ENCODE data around the gene EME2.

- TF ChIP-seq, protein P1, sequence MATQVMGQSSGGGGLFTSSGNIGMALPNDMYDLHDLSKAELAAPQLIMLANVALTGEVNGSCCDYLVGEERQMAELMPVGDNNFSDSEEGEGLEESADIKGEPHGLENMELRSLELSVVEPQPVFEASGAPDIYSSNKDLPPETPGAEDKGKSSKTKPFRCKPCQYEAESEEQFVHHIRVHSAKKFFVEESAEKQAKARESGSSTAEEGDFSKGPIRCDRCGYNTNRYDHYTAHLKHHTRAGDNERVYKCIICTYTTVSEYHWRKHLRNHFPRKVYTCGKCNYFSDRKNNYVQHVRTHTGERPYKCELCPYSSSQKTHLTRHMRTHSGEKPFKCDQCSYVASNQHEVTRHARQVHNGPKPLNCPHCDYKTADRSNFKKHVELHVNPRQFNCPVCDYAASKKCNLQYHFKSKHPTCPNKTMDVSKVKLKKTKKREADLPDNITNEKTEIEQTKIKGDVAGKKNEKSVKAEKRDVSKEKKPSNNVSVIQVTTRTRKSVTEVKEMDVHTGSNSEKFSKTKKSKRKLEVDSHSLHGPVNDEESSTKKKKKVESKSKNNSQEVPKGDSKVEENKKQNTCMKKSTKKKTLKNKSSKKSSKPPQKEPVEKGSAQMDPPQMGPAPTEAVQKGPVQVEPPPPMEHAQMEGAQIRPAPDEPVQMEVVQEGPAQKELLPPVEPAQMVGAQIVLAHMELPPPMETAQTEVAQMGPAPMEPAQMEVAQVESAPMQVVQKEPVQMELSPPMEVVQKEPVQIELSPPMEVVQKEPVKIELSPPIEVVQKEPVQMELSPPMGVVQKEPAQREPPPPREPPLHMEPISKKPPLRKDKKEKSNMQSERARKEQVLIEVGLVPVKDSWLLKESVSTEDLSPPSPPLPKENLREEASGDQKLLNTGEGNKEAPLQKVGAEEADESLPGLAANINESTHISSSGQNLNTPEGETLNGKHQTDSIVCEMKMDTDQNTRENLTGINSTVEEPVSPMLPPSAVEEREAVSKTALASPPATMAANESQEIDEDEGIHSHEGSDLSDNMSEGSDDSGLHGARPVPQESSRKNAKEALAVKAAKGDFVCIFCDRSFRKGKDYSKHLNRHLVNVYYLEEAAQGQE (IDR thresholded peaks at IDR 0.05; ENCODE audit: unreplicated experiment): no peak
- TF ChIP-seq, protein P2, sequence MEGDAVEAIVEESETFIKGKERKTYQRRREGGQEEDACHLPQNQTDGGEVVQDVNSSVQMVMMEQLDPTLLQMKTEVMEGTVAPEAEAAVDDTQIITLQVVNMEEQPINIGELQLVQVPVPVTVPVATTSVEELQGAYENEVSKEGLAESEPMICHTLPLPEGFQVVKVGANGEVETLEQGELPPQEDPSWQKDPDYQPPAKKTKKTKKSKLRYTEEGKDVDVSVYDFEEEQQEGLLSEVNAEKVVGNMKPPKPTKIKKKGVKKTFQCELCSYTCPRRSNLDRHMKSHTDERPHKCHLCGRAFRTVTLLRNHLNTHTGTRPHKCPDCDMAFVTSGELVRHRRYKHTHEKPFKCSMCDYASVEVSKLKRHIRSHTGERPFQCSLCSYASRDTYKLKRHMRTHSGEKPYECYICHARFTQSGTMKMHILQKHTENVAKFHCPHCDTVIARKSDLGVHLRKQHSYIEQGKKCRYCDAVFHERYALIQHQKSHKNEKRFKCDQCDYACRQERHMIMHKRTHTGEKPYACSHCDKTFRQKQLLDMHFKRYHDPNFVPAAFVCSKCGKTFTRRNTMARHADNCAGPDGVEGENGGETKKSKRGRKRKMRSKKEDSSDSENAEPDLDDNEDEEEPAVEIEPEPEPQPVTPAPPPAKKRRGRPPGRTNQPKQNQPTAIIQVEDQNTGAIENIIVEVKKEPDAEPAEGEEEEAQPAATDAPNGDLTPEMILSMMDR (conservative IDR thresholded peaks at IDR 0.05; ENCODE audit: low read depth in 2 of 2): no peak
- TF ChIP-seq EZH2 (IDR thresholded peaks at IDR 0.05; ENCODE audit: low read depth, unreplicated experiment): no peak
- TF ChIP-seq EZH2phosphoT487 (IDR thresholded peaks at IDR 0.05; ENCODE audit: unreplicated experiment): no peak
- no peak for TF ChIP-seq JUNB (IDR thresholded peaks at IDR 0.05; ENCODE audit: unreplicated experiment)
- no peak for TF ChIP-seq POLR2AphosphoS5 (IDR thresholded peaks at IDR 0.05; ENCODE audit: low read depth)
- TF ChIP-seq CREB1 (CRISPR knock-in tag; IDR thresholded peaks at IDR 0.05; ENCODE audit: low read depth): no peak
- TF ChIP-seq STAT1 (IDR thresholded peaks at IDR 0.05; ENCODE audit: unreplicated experiment): no peak
- no peak for TF ChIP-seq ETS1 (IDR thresholded peaks at IDR 0.05)
- no peak for TF ChIP-seq ZNF114 (CRISPR knock-in tag; IDR thresholded peaks at IDR 0.05)
- no peak for TF ChIP-seq ZNF331 (CRISPR knock-in tag; IDR thresholded peaks at IDR 0.05; ENCODE audit: low read depth)
- no peak for TF ChIP-seq ZNF462 (CRISPR knock-in tag; IDR thresholded peaks at IDR 0.05)
- no peak for TF ChIP-seq NANOG (IDR thresholded peaks at IDR 0.05; ENCODE audit: borderline replicate concordance)
These were observed 37.9 kb downstream of the EME2 start for GRCh38 chr16:1810536-1810935.

Data from GM23338 (cell line).